Memory B cell (primary cell): ENCODE measurements around the gene PPP1R14C.
"Not testable (repeated sequence)": the region's sequence is repeated elsewhere in the genome, so short reads cannot be mapped to it uniquely, and the experiment has no call there.

ENCODE experiments used
- ATAC-seq: fragments of 150-1000 bp; cut with Tn5 transposase; 2 replicates; pipeline ENCODE4 v1.10.0; 2021; ENCODE audit warnings: low read depth, mild to moderate bottlenecking, moderate library complexity
- DNase-seq, 2 donors: peaks; one replicate each; pipeline ENCODE4 v3.0.0; 2022; ENCODE audit warnings: low spot score in 2 of 2
- H3K27ac Mint-ChIP-seq: one replicate; pipeline ENCODE4 v1.8.0; 2022; ENCODE audit warnings: mild to moderate bottlenecking, moderate library complexity, mixed read lengths
- H3K27me3 Mint-ChIP-seq: one replicate; pipeline ENCODE4 v1.8.0; 2022; ENCODE audit warnings: mixed read lengths
- H3K36me3 Mint-ChIP-seq: one replicate; pipeline ENCODE4 v1.8.0; 2022; ENCODE audit warnings: mild to moderate bottlenecking, mixed read lengths
- H3K4me1 Mint-ChIP-seq: one replicate; pipeline ENCODE4 v1.8.0; 2022; ENCODE audit warnings: mixed read lengths
- H3K4me3 Mint-ChIP-seq: one replicate; pipeline ENCODE4 v1.8.0; 2022; ENCODE audit warnings: mild to moderate bottlenecking, moderate library complexity, mixed read lengths
- H3K9me3 Mint-ChIP-seq: one replicate; pipeline ENCODE4 v1.8.0; 2022; ENCODE audit warnings: mixed read lengths

The PPP1R14C gene

GRCh38 chr6:150183966-150184365, 41.1 kb downstream of the PPP1R14C start:
- H3K4me1 Mint-ChIP-seq = peaks cover 27% of the 10 kb centered on the region
- H3K36me3 Mint-ChIP-seq = no peaks in the 10 kb centered on the region
- H3K27me3 Mint-ChIP-seq = no peaks in the 10 kb centered on the region
- ATAC-seq (no peak), DNase-seq (no peak)
- no peaks in the 10 kb centered on the region for H3K9me3 Mint-ChIP-seq
- H3K4me3 Mint-ChIP-seq = peak overlapping the region; percentile 61
- peak overlapping the region; percentile 70 for H3K27ac Mint-ChIP-seq

- H3K27ac Mint-ChIP-seq = peak overlapping the region; percentile 51
- DNase-seq (no peak), ATAC-seq (peak; percentile 72)
- peaks cover 29% of the 10 kb centered on the region for H3K4me1 Mint-ChIP-seq
- H3K36me3 Mint-ChIP-seq = no peaks in the 10 kb centered on the region
- H3K9me3 Mint-ChIP-seq = no peaks in the 10 kb centered on the region
- H3K27me3 Mint-ChIP-seq = no peaks in the 10 kb centered on the region
- peak overlapping the region; percentile 44 for H3K4me3 Mint-ChIP-seq
Observed at GRCh38 chr6:150184850-150185731, 42.2 kb downstream of the PPP1R14C start.

GRCh38 chr6:150185732-150186117, 42.9 kb downstream of the PPP1R14C start:
- ATAC-seq = peak; percentile 3
- H3K36me3 Mint-ChIP-seq = no peaks in the 10 kb centered on the region

GRCh38 chr6:150186129-150186898, 43.5 kb downstream of the PPP1R14C start:
- Mint-ChIP-seq H3K36me3 (no peaks in the 10 kb centered on the region), H3K27ac (peak overlapping the region; percentile 51)
- ATAC-seq = no peak

More at GRCh38 chr6:150185732-150186117, 42.9 kb downstream of the PPP1R14C start:
- no peaks in the 10 kb centered on the region for H3K9me3 Mint-ChIP-seq
- DNase-seq = no peak
- no peak overlapping the region for H3K4me3 Mint-ChIP-seq
- peaks cover 29% of the 10 kb centered on the region for H3K4me1 Mint-ChIP-seq
- H3K27me3 Mint-ChIP-seq = no peaks in the 10 kb centered on the region
- peak overlapping the region; percentile 51 for H3K27ac Mint-ChIP-seq

GRCh38 chr6:150187433-150187832, 44.6 kb downstream of the PPP1R14C start:
- not testable (repeated sequence) for ATAC-seq, H3K9me3 Mint-ChIP-seq, H3K27me3 Mint-ChIP-seq, DNase-seq, H3K36me3 Mint-ChIP-seq, H3K4me3 Mint-ChIP-seq
- Mint-ChIP-seq H3K4me1 (peaks cover 33% of the 10 kb centered on the region), H3K27ac (peak overlapping the region; percentile 39)

More at GRCh38 chr6:150186129-150186898, 43.5 kb downstream of the PPP1R14C start:
- no peak overlapping the region for H3K4me3 Mint-ChIP-seq
- DNase-seq = no peak
- no peaks in the 10 kb centered on the region for H3K9me3 Mint-ChIP-seq
- no peaks in the 10 kb centered on the region for H3K27me3 Mint-ChIP-seq
- H3K4me1 Mint-ChIP-seq = peaks cover 34% of the 10 kb centered on the region

GRCh38 chr6:150189122-150189521, 46.3 kb downstream of the PPP1R14C start:
- peaks cover 27% of the 10 kb centered on the region for H3K4me1 Mint-ChIP-seq
- ATAC-seq (no peak), DNase-seq (no peak)
- no peaks in the 10 kb centered on the region for H3K27me3 Mint-ChIP-seq
- peaks cover 1% of the 10 kb centered on the region for H3K9me3 Mint-ChIP-seq
- peaks cover 2% of the 10 kb centered on the region for H3K36me3 Mint-ChIP-seq
- H3K4me3 Mint-ChIP-seq = no peak overlapping the region
- H3K27ac Mint-ChIP-seq = peak overlapping the region; percentile 55

DNA sequence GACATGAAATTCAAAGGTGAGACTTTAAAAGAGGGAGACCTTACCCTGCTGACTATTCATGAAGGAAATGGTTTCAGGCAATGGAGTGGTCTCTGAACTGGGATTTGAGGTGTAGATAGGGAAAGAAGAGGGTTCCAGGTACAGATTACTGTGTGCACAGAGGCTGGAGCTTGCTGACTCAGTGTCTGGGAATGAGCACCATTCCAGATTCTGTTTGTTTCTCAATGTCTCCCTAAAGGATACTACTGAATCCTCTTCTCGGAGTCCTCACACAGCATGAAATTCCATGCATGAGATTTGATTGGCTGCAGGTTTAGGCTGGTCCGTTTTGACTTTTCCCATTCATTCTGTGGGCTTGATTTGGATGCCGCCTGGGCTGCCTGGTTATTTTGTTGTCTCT, 49.0 kb downstream of the PPP1R14C start:
- peaks cover 1% of the 10 kb centered on the region for H3K27me3 Mint-ChIP-seq
- no peak overlapping the region for H3K4me3 Mint-ChIP-seq
- no peak overlapping the region for H3K27ac Mint-ChIP-seq
- peaks cover 2% of the 10 kb centered on the region for H3K36me3 Mint-ChIP-seq
- peaks cover 18% of the 10 kb centered on the region for H3K4me1 Mint-ChIP-seq
- ATAC-seq (no peak), DNase-seq (no peak)
- peaks cover 3% of the 10 kb centered on the region for H3K9me3 Mint-ChIP-seq

DNA sequence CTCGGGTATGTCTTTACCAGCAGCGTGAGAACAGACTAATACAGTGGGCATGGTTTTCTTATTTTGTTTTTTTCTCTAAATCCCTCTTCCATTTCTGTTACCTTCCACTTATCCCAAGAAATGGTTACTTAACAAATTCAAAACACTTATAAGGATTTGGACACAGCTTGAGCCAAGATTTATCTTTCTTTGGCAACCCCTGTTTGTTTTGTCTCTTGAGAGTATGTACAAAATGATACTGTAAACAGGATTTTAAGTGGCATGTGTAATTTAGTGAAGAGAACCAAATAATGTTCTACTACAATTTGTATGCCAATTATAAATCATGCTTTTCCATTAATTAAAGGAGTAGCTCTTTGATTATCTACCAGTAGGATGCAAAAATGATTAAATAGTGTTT, 51.4 kb downstream of the PPP1R14C start:
- H3K27me3 Mint-ChIP-seq = peaks cover 3% of the 10 kb centered on the region
- no peak for ATAC-seq
- peaks cover 2% of the 10 kb centered on the region for H3K36me3 Mint-ChIP-seq
- peaks cover 3% of the 10 kb centered on the region for H3K9me3 Mint-ChIP-seq
- H3K4me3 Mint-ChIP-seq = no peak overlapping the region
- peaks cover 18% of the 10 kb centered on the region for H3K4me1 Mint-ChIP-seq
- H3K27ac Mint-ChIP-seq = no peak overlapping the region
- DNase-seq = no peak

DNA sequence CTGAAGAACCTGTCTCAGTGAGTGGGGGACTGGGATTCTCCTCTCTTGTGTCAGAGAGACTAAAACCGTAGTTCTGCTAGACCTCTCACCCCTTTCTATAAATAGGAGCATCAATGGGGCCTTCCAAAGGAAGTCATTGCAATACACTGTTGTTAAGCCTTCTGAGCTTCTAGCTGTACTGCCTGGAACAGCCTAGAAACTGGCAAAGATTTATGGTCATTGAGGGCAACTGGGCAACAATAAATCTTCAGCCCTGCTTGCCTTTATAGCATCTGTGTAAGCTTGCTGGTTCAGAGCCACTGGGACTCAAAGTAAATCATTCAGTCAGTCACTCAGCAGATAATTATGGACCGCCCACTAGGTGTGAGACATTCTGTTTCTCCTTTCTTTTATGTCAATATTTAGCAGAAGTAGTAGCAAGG, 53.2 kb downstream of the PPP1R14C start:
- H3K4me1 Mint-ChIP-seq = peaks cover 11% of the 10 kb centered on the region
- peaks cover 2% of the 10 kb centered on the region for H3K36me3 Mint-ChIP-seq
- DNase-seq = no peak
- no peak overlapping the region for H3K4me3 Mint-ChIP-seq
- peaks cover 3% of the 10 kb centered on the region for H3K27me3 Mint-ChIP-seq
- no peak overlapping the region for H3K27ac Mint-ChIP-seq
- peaks cover 3% of the 10 kb centered on the region for H3K9me3 Mint-ChIP-seq
- ATAC-seq = no peak

DNA sequence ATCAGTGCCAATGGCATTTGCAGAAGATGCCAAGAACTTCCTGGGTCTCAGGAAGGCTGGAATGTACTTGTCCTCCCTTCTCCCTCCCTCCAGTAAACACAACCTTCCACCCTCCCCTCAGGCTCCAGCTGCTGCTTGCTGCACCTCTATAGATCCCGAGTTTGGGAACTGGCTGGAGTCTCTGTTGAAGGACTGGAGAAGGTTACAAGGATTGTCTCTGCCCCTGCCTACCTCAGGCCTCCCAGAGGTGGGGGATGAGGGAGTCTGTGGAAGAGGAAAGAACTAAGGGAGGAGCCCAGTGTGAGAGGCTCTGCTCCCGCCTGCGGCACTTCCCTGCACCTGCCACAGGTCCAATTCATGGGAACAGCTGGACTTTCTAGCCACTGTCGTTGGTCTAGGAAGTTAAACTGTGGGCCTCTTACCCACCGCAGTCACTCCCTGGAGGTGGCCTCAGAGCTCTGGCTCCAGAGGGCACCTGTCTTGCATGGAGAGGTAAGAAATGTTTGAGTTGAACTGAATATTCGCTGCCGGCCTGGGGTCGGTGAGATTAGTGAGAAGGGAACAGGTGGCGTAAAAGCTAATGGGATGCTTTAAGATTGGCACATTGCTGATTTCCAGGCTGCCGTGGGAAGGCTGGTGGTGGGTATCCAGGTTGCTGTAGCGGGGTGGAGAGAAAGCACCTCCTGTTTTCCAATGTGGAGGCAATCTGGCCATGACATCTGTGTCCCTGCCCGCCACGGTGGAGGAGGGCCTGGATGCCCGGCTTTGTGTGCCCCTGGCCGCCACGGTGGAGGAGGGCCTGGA, 54.3 kb downstream of the PPP1R14C start:
- Mint-ChIP-seq H3K9me3 (peaks cover 3% of the 10 kb centered on the region), H3K27me3 (peaks cover 3% of the 10 kb centered on the region), H3K36me3 (peaks cover 2% of the 10 kb centered on the region), H3K4me3 (no peak overlapping the region), H3K27ac (no peak overlapping the region), H3K4me1 (peaks cover 9% of the 10 kb centered on the region)
- ATAC-seq (no peak), DNase-seq (no peak)

DNA sequence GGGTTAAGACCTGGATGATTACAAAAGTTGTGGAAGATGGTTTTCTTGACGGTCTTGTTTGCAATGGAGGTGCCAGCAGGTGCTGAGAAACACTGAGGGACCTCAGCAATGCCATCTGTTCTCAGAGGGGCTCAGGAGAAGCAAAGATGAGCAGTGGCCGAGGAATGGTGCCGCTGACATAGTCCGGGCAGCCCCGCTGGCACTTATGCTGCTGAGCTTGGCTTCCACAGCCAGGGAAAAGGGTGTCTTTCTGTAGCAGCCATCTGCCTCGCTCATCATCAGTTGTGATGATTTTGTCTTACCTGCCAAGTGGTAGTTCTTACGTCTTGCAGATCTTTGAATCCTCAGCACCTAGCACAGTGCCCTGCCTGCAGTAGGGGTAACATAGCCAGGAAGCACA, 55.7 kb downstream of the PPP1R14C start:
- Mint-ChIP-seq H3K27ac (no peak overlapping the region), H3K27me3 (peaks cover 3% of the 10 kb centered on the region), H3K36me3 (peaks cover 2% of the 10 kb centered on the region), H3K4me1 (peaks cover 9% of the 10 kb centered on the region), H3K9me3 (peaks cover 2% of the 10 kb centered on the region), H3K4me3 (no peak overlapping the region)
- DNase-seq (no peak), ATAC-seq (no peak)

- no peak for ATAC-seq
- no peak for DNase-seq
- peaks cover 2% of the 10 kb centered on the region for H3K9me3 Mint-ChIP-seq
- H3K36me3 Mint-ChIP-seq = no peaks in the 10 kb centered on the region
- H3K4me1 Mint-ChIP-seq = peaks cover 9% of the 10 kb centered on the region
- H3K4me3 Mint-ChIP-seq = no peak overlapping the region
- H3K27ac Mint-ChIP-seq = no peak overlapping the region
- peaks cover 3% of the 10 kb centered on the region for H3K27me3 Mint-ChIP-seq
Observed at GRCh38 chr6:150199241-150199640, 56.4 kb downstream of the PPP1R14C start.

DNA sequence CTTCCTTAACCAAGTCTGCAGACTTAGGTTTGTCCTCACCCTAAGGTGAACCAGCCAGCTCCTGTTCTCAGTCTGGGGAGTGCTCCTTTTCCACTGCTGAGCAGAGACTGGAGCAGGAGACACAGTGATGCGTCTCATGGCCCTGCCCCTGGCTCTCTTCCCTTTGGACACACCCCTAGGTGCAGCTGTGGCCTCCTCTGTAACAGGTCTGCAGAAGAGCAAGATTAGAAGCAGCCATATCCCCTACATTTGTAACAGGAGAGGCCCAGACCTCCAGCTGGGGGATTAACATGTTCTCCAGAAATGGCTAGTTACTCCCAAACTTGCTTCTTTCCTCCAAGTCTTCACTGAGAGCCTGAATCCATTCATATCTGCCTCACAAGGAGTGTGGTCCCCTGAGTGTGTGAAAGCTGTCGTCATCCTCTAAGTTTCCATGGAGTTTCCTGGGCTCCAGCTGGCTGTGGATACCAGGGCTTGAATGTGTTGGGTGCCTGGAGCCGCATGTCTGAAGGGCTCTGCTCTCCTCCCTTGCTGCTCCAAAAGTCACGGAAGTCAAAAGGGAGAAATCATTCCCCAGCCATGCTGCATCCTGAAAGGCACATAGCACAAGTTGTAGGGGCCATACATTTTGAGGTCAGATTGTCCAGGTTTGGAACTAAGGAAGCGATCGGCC, 57.7 kb downstream of the PPP1R14C start:
- Mint-ChIP-seq H3K27me3 (peaks cover 3% of the 10 kb centered on the region), H3K4me3 (no peak overlapping the region), H3K36me3 (no peaks in the 10 kb centered on the region), H3K27ac (no peak overlapping the region), H3K9me3 (no peaks in the 10 kb centered on the region), H3K4me1 (peaks cover 10% of the 10 kb centered on the region)
- ATAC-seq (no peak), DNase-seq (no peak)
